ENCODE measurements around the gene FAH.

Gene FAH

GRCh38 chr15:80110920-80111319 lies 41.9 kb upstream of the FAH start:
- no peaks in the 10 kb centered on the region for H3K4me1 ChIP-seq (ENCODE audit: insufficient read depth, low read length)
- peaks cover 21% of the 10 kb centered on the region; the same call in 1 of the 2 replicates for H4K20me1 ChIP-seq (ENCODE audit: insufficient read depth, low read length)
- H3K27ac ChIP-seq (ENCODE audit: low read length), result no peak overlapping the region
- no peak overlapping the region for H2AFZ ChIP-seq (ENCODE audit: low read depth, low read length)
- TF ChIP-seq, protein P1, sequence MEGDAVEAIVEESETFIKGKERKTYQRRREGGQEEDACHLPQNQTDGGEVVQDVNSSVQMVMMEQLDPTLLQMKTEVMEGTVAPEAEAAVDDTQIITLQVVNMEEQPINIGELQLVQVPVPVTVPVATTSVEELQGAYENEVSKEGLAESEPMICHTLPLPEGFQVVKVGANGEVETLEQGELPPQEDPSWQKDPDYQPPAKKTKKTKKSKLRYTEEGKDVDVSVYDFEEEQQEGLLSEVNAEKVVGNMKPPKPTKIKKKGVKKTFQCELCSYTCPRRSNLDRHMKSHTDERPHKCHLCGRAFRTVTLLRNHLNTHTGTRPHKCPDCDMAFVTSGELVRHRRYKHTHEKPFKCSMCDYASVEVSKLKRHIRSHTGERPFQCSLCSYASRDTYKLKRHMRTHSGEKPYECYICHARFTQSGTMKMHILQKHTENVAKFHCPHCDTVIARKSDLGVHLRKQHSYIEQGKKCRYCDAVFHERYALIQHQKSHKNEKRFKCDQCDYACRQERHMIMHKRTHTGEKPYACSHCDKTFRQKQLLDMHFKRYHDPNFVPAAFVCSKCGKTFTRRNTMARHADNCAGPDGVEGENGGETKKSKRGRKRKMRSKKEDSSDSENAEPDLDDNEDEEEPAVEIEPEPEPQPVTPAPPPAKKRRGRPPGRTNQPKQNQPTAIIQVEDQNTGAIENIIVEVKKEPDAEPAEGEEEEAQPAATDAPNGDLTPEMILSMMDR (IDR thresholded peaks at IDR 0.05; ENCODE audit: borderline replicate concordance, extremely low read depth, low read length, poor library complexity, severe bottlenecking), result no peak
- no peak for TF ChIP-seq EZH2 (IDR thresholded peaks at IDR 0.05; ENCODE audit: borderline replicate concordance, low read depth, low read length, severe bottlenecking)
- H3K36me3 ChIP-seq (ENCODE audit: insufficient read depth, low read length), result no peaks in the 10 kb centered on the region
- ATAC-seq (ENCODE audit: insufficient read depth, low read depth) (no peak), DNase-seq (no peak)
- H3K27me3 ChIP-seq (ENCODE audit: insufficient read depth, low read length, poor library complexity), result no peaks in the 10 kb centered on the region
- no peak overlapping the region for H3K4me3 ChIP-seq (ENCODE audit: low read depth in 1 of 2, low read length in 2 of 2)
- no peak overlapping the region for H3K9ac ChIP-seq (ENCODE audit: low read depth, low read length)
- H3K4me2 ChIP-seq (ENCODE audit: insufficient read depth, low read length), result no peak overlapping the region
- peaks cover 55% of the 10 kb centered on the region for H3K79me2 ChIP-seq (ENCODE audit: insufficient read depth, low read length)
- H3K9me3 ChIP-seq (ENCODE audit: insufficient read depth, low read length, severe bottlenecking), result no peaks in the 10 kb centered on the region

DNA sequence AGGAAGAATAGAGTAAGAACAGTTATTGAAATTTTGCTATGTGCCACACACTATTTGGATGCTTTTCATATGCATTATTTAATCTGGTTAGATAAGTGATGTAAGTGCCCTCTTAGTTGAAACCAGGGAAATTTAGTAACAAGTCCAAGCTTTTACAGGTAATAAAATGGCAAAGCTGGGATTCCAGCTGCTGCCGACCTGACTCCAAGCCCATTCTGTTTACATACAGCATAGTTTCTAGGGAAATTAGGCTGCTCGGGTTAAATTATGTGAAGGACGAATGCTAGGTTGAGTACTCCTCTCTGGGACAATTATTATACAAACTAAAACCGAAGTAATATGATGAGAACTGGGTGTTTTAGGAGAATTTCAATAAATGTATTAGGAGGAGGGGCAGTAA lies 38.7 kb upstream of the FAH start:
- H2AFZ ChIP-seq (ENCODE audit: low read depth, low read length), result no peak overlapping the region
- DNase-seq (no peak), ATAC-seq (ENCODE audit: insufficient read depth, low read depth) (no peak)
- no peaks in the 10 kb centered on the region for H3K27me3 ChIP-seq (ENCODE audit: insufficient read depth, low read length, poor library complexity)
- H3K4me1 ChIP-seq (ENCODE audit: insufficient read depth, low read length), result no peaks in the 10 kb centered on the region
- TF ChIP-seq EZH2 (IDR thresholded peaks at IDR 0.05; ENCODE audit: borderline replicate concordance, low read depth, low read length, severe bottlenecking), result no peak
- TF ChIP-seq, protein P1 (IDR thresholded peaks at IDR 0.05; ENCODE audit: borderline replicate concordance, extremely low read depth, low read length, poor library complexity, severe bottlenecking), result no peak
- H3K9me3 ChIP-seq (ENCODE audit: insufficient read depth, low read length, severe bottlenecking), result no peaks in the 10 kb centered on the region
- H3K4me2 ChIP-seq (ENCODE audit: insufficient read depth, low read length), result no peak overlapping the region
- peaks cover 67% of the 10 kb centered on the region; the same call in 1 of the 2 replicates for H3K79me2 ChIP-seq (ENCODE audit: insufficient read depth, low read length)
- H3K36me3 ChIP-seq (ENCODE audit: insufficient read depth, low read length), result no peaks in the 10 kb centered on the region
- H4K20me1 ChIP-seq (ENCODE audit: insufficient read depth, low read length), result peaks cover 16% of the 10 kb centered on the region; the same call in 1 of the 2 replicates
- H3K4me3 ChIP-seq (ENCODE audit: low read depth in 1 of 2, low read length in 2 of 2), result no peak overlapping the region
- no peak overlapping the region for H3K27ac ChIP-seq (ENCODE audit: low read length)
- no peak overlapping the region for H3K9ac ChIP-seq (ENCODE audit: low read depth, low read length)

DNA sequence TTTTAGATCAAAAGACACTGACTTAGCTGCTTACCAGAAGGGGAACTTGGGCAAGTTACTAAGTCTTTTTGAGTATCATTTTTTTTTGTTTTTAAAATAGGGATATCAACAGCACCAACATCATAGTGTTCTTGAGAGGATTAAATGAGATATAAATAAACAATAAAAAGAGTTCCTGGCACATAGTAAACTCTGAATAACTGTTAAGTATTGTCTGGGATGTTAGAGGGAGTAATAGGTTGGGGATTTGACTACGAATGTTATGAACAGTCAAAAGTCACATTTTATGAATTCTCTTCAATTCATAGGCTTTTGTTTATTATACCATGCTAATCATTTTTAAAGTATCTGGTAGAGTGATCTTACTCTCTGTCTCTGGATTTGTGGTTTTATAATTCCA lies 37.8 kb upstream of the FAH start:
- H3K4me2 ChIP-seq (ENCODE audit: insufficient read depth, low read length), result no peak overlapping the region
- H3K9me3 ChIP-seq (ENCODE audit: insufficient read depth, low read length, severe bottlenecking), result no peaks in the 10 kb centered on the region
- DNase-seq (no peak), ATAC-seq (ENCODE audit: insufficient read depth, low read depth) (no peak)
- no peaks in the 10 kb centered on the region for H3K27me3 ChIP-seq (ENCODE audit: insufficient read depth, low read length, poor library complexity)
- H3K4me1 ChIP-seq (ENCODE audit: insufficient read depth, low read length), result no peaks in the 10 kb centered on the region
- H3K79me2 ChIP-seq (ENCODE audit: insufficient read depth, low read length), result peaks cover 62% of the 10 kb centered on the region; the same call in 1 of the 2 replicates
- H4K20me1 ChIP-seq (ENCODE audit: insufficient read depth, low read length), result peaks cover 13% of the 10 kb centered on the region; the same call in 1 of the 2 replicates
- no peaks in the 10 kb centered on the region for H3K36me3 ChIP-seq (ENCODE audit: insufficient read depth, low read length)
- no peak overlapping the region for H3K4me3 ChIP-seq (ENCODE audit: low read depth in 1 of 2, low read length in 2 of 2)
- TF ChIP-seq EZH2 (IDR thresholded peaks at IDR 0.05; ENCODE audit: borderline replicate concordance, low read depth, low read length, severe bottlenecking), result no peak
- TF ChIP-seq, protein P1 (IDR thresholded peaks at IDR 0.05; ENCODE audit: borderline replicate concordance, extremely low read depth, low read length, poor library complexity, severe bottlenecking), result no peak
- no peak overlapping the region for H3K9ac ChIP-seq (ENCODE audit: low read depth, low read length)
- no peak overlapping the region for H2AFZ ChIP-seq (ENCODE audit: low read depth, low read length)
- H3K27ac ChIP-seq (ENCODE audit: low read length), result no peak overlapping the region

DNA sequence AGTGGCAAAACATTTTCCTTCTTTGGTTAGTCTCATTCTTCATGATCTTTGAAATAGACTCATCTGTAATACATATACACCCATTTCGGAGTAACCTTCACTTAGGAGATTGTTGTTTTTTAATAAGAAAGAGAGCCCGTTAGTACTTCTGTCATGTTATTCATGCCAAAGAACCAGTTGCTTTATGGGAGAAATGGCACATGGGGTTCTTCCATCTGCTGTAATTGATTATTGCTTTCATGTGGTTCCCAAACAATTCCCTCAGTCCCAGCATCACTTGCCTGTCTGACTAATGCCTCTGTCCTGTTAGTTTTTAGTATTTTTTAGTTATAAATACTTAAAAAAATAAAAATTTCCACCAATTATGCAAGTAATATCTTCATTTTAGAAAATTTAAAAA lies 33.8 kb upstream of the FAH start:
- peaks cover 5% of the 10 kb centered on the region; the same call in 1 of the 2 replicates for H4K20me1 ChIP-seq (ENCODE audit: insufficient read depth, low read length)
- peaks cover 26% of the 10 kb centered on the region for H3K36me3 ChIP-seq (ENCODE audit: insufficient read depth, low read length)
- H3K9ac ChIP-seq (ENCODE audit: low read depth, low read length), result no peak overlapping the region
- H3K4me1 ChIP-seq (ENCODE audit: insufficient read depth, low read length), result no peaks in the 10 kb centered on the region
- no peak for TF ChIP-seq EZH2 (IDR thresholded peaks at IDR 0.05; ENCODE audit: borderline replicate concordance, low read depth, low read length, severe bottlenecking)
- TF ChIP-seq, protein P1 (IDR thresholded peaks at IDR 0.05; ENCODE audit: borderline replicate concordance, extremely low read depth, low read length, poor library complexity, severe bottlenecking), result no peak
- no peak overlapping the region for H3K4me3 ChIP-seq (ENCODE audit: low read depth in 1 of 2, low read length in 2 of 2)
- DNase-seq, result no peak
- H3K27ac ChIP-seq (ENCODE audit: low read length), result no peak overlapping the region
- H3K4me2 ChIP-seq (ENCODE audit: insufficient read depth, low read length), result no peak overlapping the region
- no peaks in the 10 kb centered on the region for H3K9me3 ChIP-seq (ENCODE audit: insufficient read depth, low read length, severe bottlenecking)
- no peak overlapping the region for H2AFZ ChIP-seq (ENCODE audit: low read depth, low read length)
- no peak for ATAC-seq (ENCODE audit: insufficient read depth, low read depth)
- no peaks in the 10 kb centered on the region for H3K27me3 ChIP-seq (ENCODE audit: insufficient read depth, low read length, poor library complexity)
- H3K79me2 ChIP-seq (ENCODE audit: insufficient read depth, low read length), result peaks cover 46% of the 10 kb centered on the region; the same call in 1 of the 2 replicates
